Measurements from ENCODE around the gene DIP2B. TPM values are rescaled to one million over a fixed set of nuclear protein-coding genes. Genes with fewer than 3 reads are reported as not detected.

DIP2B gene
- total RNA-seq, 1 experiment from 2014 or later: 29.4 TPM

- no peak for TF ChIP-seq CTCF (conservative IDR thresholded peaks at IDR 0.05)
- no peak for TF ChIP-seq EZH2 (IDR thresholded peaks at IDR 0.05; ENCODE audit: low read depth)
- no peak overlapping the region for H3K4me3 ChIP-seq
- no peak overlapping the region for H3K4me2 ChIP-seq
- no peaks in the 10 kb centered on the region for H3K4me1 ChIP-seq (replicated peaks; ENCODE audit: insufficient read depth)
- H4K20me1 ChIP-seq (ENCODE audit: insufficient read depth): no peaks in the 10 kb centered on the region; the same call in 1 of the 2 replicates
- no TSS peak for BruUV-seq (replicated peaks)
- ChIA-PET POLR2A (ENCODE audit: unreplicated experiment) (interaction anchor here (0.6 kb wide), 1 partner anchor 383 kb away, joined by 6 read pairs; no protein-coding TSS in a partner anchor), CTCF (no interaction called here)
- no peaks in the 10 kb centered on the region for H3K27me3 ChIP-seq (ENCODE audit: insufficient read depth, low read depth)
- no peaks in the 10 kb centered on the region for H3K9me3 ChIP-seq (ENCODE audit: insufficient read depth, low read depth)
- DNase-seq: no peak
- no peak overlapping the region for H3K27ac ChIP-seq
- H3F3A ChIP-seq (ENCODE audit: insufficient read depth, low read depth): no peaks in the 10 kb centered on the region; the same call in none of the 2 replicates
- no peaks in the 10 kb centered on the region for H3K9me2 ChIP-seq (ENCODE audit: insufficient read depth)
- H3K36me3 ChIP-seq (ENCODE audit: low read depth): no peaks in the 10 kb centered on the region
- H3K79me2 ChIP-seq (ENCODE audit: low read depth): peaks cover 23% of the 10 kb centered on the region
- H2AFZ ChIP-seq: no peak overlapping the region
- intact Hi-C loops (cut with micrococcal nuclease; ENCODE audit: unreplicated experiment): no loop called here
Observed at GRCh38 chr12:50603817-50604639, 99.2 kb downstream of the DIP2B start.

DNA sequence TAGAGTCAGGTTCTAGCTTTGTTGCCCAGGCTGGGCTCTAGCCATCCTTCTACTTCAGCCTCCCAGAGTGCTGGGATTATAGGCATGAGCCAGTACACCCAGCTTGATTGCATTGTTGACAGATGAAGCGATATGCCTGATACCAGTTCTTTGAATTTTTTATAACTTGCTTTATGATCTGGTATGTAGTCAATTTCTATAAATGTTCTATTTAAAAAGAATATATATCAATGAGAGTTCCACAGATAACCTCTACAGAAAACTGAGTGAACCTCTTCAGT, 99.8 kb downstream of the DIP2B start:
- Histone ChIP-seq H3K27me3 (ENCODE audit: insufficient read depth, low read depth) (no peaks in the 10 kb centered on the region), H2AFZ (no peak overlapping the region), H3K4me3 (no peak overlapping the region), H3K4me2 (no peak overlapping the region), H3F3A (ENCODE audit: insufficient read depth, low read depth) (no peaks in the 10 kb centered on the region; the same call in none of the 2 replicates), H3K27ac (no peak overlapping the region), H3K9me2 (ENCODE audit: insufficient read depth) (no peaks in the 10 kb centered on the region; the same call in 1 of the 2 replicates), H3K9me3 (ENCODE audit: insufficient read depth, low read depth) (no peaks in the 10 kb centered on the region), H3K36me3 (ENCODE audit: low read depth) (peaks cover 2% of the 10 kb centered on the region; the same call in 1 of the 2 replicates), H3K4me1 (replicated peaks; ENCODE audit: insufficient read depth) (no peaks in the 10 kb centered on the region), H4K20me1 (ENCODE audit: insufficient read depth) (no peaks in the 10 kb centered on the region; the same call in 1 of the 2 replicates), H3K79me2 (ENCODE audit: low read depth) (peaks cover 18% of the 10 kb centered on the region)
- intact Hi-C loops (cut with micrococcal nuclease; ENCODE audit: unreplicated experiment): no loop called here
- CTCF ChIA-PET: no interaction called here
- POLR2A ChIA-PET (ENCODE audit: unreplicated experiment): no interaction called here
- no TSS peak for BruUV-seq (replicated peaks)
- no peak for TF ChIP-seq EZH2 (IDR thresholded peaks at IDR 0.05; ENCODE audit: low read depth)
- no peak for TF ChIP-seq CTCF (conservative IDR thresholded peaks at IDR 0.05)
- DNase-seq: no peak

GRCh38 chr12:50606675-50607375, 102.0 kb downstream of the DIP2B start:
- no TSS peak for BruUV-seq (replicated peaks)
- CTCF ChIA-PET: no interaction called here
- POLR2A ChIA-PET (ENCODE audit: unreplicated experiment): interaction anchor here (0.5 to 0.6 kb wide), 2 partner anchors 95 to 124 kb away, joined by 3 read pairs; no protein-coding TSS in a partner anchor
- H3K4me1 ChIP-seq (replicated peaks; ENCODE audit: insufficient read depth): no peaks in the 10 kb centered on the region
- no peaks in the 10 kb centered on the region; the same call in 1 of the 2 replicates for H4K20me1 ChIP-seq (ENCODE audit: insufficient read depth)
- peaks cover 17% of the 10 kb centered on the region for H3K79me2 ChIP-seq (ENCODE audit: low read depth)
- DNase-seq: no peak
- no peaks in the 10 kb centered on the region for H3K27me3 ChIP-seq (ENCODE audit: insufficient read depth, low read depth)
- TF ChIP-seq CTCF (conservative IDR thresholded peaks at IDR 0.05) (no peak), EZH2 (IDR thresholded peaks at IDR 0.05; ENCODE audit: low read depth) (no peak)
- H3K9me2 ChIP-seq (ENCODE audit: insufficient read depth): no peaks in the 10 kb centered on the region; the same call in 1 of the 2 replicates
- intact Hi-C loops (cut with micrococcal nuclease; ENCODE audit: unreplicated experiment): no loop called here
- no peaks in the 10 kb centered on the region; the same call in 1 of the 2 replicates for H3F3A ChIP-seq (ENCODE audit: insufficient read depth, low read depth)
- no peaks in the 10 kb centered on the region for H3K9me3 ChIP-seq (ENCODE audit: insufficient read depth, low read depth)
- H3K27ac ChIP-seq: no peak overlapping the region; the same call in 1 of the 2 replicates
- H2AFZ ChIP-seq: no peak overlapping the region
- peaks cover 4% of the 10 kb centered on the region; the same call in 1 of the 2 replicates for H3K36me3 ChIP-seq (ENCODE audit: low read depth)
- H3K4me2 ChIP-seq: no peak overlapping the region
- H3K4me3 ChIP-seq: no peak overlapping the region

Data from PC-9 (cell line).